ENCODE measurements around the gene VPS13C. TPM values are rescaled to one million over a fixed set of nuclear protein-coding genes. Genes with fewer than 3 reads are reported as not detected.

Gene VPS13C
- total RNA-seq, 4 donors from 2014 or later, result 7.6 to 43.1 (median 18.0) TPM

DNA sequence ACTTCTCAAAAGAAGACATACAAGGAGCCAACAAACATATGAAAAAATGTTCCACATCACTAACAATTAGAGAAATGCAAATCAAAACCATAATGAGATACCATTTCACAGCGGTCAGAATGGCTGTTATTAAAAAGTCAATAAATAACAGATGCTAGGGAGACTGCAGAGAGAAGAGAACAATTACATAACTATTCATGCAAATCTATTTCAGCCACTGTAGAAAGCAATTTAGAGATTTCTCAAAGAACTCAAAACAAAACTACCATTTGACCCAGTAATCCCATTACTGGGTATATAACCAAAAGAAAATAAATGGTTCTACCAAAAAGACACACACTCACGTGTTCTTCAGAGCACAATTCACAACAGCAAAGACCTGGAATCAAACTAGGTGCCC lies 116.3 kb downstream of the VPS13C start:
- Histone ChIP-seq H3K36me3 (peaks cover 0 to 77% (median 5%) of the 10 kb centered on the region in 3 donors), H3K4me1 (no peaks in the 10 kb centered on the region)
- WGBS, 2 donors, result 81 to 97% methylated on average over 2 of the region's 2 CpGs

GRCh38 chr15:61938249-61938648 lies 122.0 kb downstream of the VPS13C start:
- no peak for DNase-seq
- Histone ChIP-seq H3K27me3 (no peaks in the 10 kb centered on the region), H3K4me1 (no peaks in the 10 kb centered on the region), H3K9me3 (no peaks in the 10 kb centered on the region), H3K27ac (no peak overlapping the region), H3K36me3 (peaks cover 0 to 26% (median 0%) of the 10 kb centered on the region in 3 donors), H3K4me3 (no peak overlapping the region)
- TF ChIP-seq, protein P1, sequence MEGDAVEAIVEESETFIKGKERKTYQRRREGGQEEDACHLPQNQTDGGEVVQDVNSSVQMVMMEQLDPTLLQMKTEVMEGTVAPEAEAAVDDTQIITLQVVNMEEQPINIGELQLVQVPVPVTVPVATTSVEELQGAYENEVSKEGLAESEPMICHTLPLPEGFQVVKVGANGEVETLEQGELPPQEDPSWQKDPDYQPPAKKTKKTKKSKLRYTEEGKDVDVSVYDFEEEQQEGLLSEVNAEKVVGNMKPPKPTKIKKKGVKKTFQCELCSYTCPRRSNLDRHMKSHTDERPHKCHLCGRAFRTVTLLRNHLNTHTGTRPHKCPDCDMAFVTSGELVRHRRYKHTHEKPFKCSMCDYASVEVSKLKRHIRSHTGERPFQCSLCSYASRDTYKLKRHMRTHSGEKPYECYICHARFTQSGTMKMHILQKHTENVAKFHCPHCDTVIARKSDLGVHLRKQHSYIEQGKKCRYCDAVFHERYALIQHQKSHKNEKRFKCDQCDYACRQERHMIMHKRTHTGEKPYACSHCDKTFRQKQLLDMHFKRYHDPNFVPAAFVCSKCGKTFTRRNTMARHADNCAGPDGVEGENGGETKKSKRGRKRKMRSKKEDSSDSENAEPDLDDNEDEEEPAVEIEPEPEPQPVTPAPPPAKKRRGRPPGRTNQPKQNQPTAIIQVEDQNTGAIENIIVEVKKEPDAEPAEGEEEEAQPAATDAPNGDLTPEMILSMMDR (IDR thresholded peaks at IDR 0.05), result no peak
- TF ChIP-seq POLR2A (IDR thresholded peaks at IDR 0.05), result no peak
- intact Hi-C loops (cut with DNase I), result no loop called here
- WGBS, 2 donors, result 85% methylated on average over 1 of the region's 1 CpG

More for the DNA sequence above, 116.3 kb downstream of the VPS13C start:
- Histone ChIP-seq H3K4me3 (no peak overlapping the region), H3K9me3 (no peaks in the 10 kb centered on the region), H3K27ac (no peak overlapping the region), H3K27me3 (no peaks in the 10 kb centered on the region)
- TF ChIP-seq, protein P1 (IDR thresholded peaks at IDR 0.05), result no peak
- no peak for TF ChIP-seq POLR2A (IDR thresholded peaks at IDR 0.05)
- intact Hi-C loops (cut with DNase I), result no loop called here
- no peak for DNase-seq

DNA sequence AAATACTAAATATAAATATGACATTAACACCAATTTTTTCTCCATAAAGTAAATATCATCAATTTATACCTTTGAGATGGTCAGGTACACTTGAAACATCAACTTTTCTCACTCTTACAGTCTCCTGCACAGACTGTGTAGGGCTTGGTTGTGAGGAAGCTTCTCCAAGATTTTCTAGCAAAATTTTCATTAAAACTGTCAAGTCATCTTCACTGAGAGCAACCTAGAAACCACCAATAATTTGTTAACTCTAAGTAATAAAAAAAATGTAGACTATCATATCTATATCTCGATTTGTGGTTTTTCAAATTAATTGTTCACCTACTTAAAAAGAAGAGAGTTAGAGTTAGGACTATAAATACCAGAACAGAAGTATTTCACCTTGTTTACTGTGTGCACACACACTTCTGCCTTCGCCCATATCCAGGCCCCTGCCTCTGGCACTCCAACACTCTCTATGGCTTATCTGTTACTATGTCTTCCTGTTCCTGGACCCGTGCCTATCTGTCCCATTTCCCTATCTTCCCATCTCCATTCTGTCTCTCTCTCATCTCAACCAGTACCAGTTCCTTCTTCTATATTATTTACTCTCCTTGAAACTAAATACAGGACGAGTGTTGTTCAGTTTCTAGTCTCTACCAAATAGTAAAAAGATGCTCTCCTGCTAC lies 123.6 kb downstream of the VPS13C start:
- Histone ChIP-seq H3K9me3 (no peaks in the 10 kb centered on the region), H3K27ac (no peak overlapping the region), H3K27me3 (no peaks in the 10 kb centered on the region), H3K4me1 (no peaks in the 10 kb centered on the region), H3K36me3 (peaks cover 0 to 23% (median 0%) of the 10 kb centered on the region in 3 donors), H3K4me3 (no peak overlapping the region)
- WGBS, 2 donors, result 81% methylated on average over 4 of the region's 4 CpGs
- TF ChIP-seq POLR2A (IDR thresholded peaks at IDR 0.05), result no peak
- TF ChIP-seq, protein P1 (IDR thresholded peaks at IDR 0.05), result no peak
- intact Hi-C loops (cut with DNase I), result no loop called here
- no peak for DNase-seq

- Histone ChIP-seq H3K36me3 (peaks cover 0 to 12% (median 0%) of the 10 kb centered on the region in 3 donors), H3K27me3 (no peaks in the 10 kb centered on the region), H3K27ac (no peak overlapping the region), H3K9me3 (no peaks in the 10 kb centered on the region), H3K4me3 (no peak overlapping the region), H3K4me1 (no peaks in the 10 kb centered on the region)
- no peak for DNase-seq
- intact Hi-C loops (cut with DNase I), result no loop called here
- TF ChIP-seq, protein P1 (IDR thresholded peaks at IDR 0.05), result no peak
- WGBS, 2 donors, result 95 to 96% methylated on average over 4 of the region's 4 CpGs
These were observed 124.8 kb downstream of the VPS13C start for GRCh38 chr15:61935493-61935892.

- TF ChIP-seq, protein P1 (IDR thresholded peaks at IDR 0.05), result no peak
- no peak for TF ChIP-seq POLR2A (IDR thresholded peaks at IDR 0.05)
- intact Hi-C loops (cut with DNase I), result no loop called here
- no peak for DNase-seq
- Histone ChIP-seq H3K9me3 (no peaks in the 10 kb centered on the region), H3K4me1 (no peaks in the 10 kb centered on the region), H3K27me3 (no peaks in the 10 kb centered on the region), H3K36me3 (peaks cover 0 to 33% (median 0%) of the 10 kb centered on the region in 3 donors), H3K4me3 (no peak overlapping the region), H3K27ac (no peak overlapping the region)
These were observed 130.8 kb downstream of the VPS13C start for GRCh38 chr15:61929452-61929851.

Measured in esophagus squamous epithelium (tissue), 5 donors.